Neural cell (in vitro differentiated cells): ENCODE measurements around the gene ADAM11.

Experiments
- CTCF ChIP-seq: fragments of 450-650 bp; IDR thresholded peaks from 2 replicates; pipeline ENCODE4 v1.5.1; 2014; ENCODE audit warnings: antibody characterized with exemption, mild to moderate bottlenecking, moderate library complexity; ENCODE audit not compliant: poor library complexity, severe bottlenecking
- EP300 ChIP-seq: fragments of 450-650 bp; conservative IDR thresholded peaks from 2 replicates; pipeline ENCODE4 v1.6.1; 2014; ENCODE audit warnings: antibody characterized with exemption, mild to moderate bottlenecking, moderate library complexity; ENCODE audit not compliant: poor library complexity, severe bottlenecking
- EZH2 ChIP-seq: fragments of 200-600, 300-800 bp; shearing (Covaris generic), sonication (generic); IDR thresholded peaks from 2 replicates; pipeline ENCODE4 v1.6.1; 2014; ENCODE audit warnings: antibody characterized with exemption, low read length, borderline replicate concordance, mild to moderate bottlenecking; ENCODE audit not compliant: insufficient read depth, poor library complexity, severe bottlenecking
- MXI1 ChIP-seq: fragments of 450-650 bp; conservative IDR thresholded peaks from 2 replicates; pipeline ENCODE4 v1.6.1; 2014; ENCODE audit warnings: antibody characterized with exemption, mild to moderate bottlenecking; ENCODE audit not compliant: poor library complexity, severe bottlenecking
- POLR2AphosphoS5 ChIP-seq: IDR thresholded peaks from 2 replicates; pipeline ENCODE4 v1.6.1; 2012
- RAD21 ChIP-seq: fragments of 450-650 bp; conservative IDR thresholded peaks from 2 replicates; pipeline ENCODE4 v1.6.1; 2014; ENCODE audit warnings: antibody characterized with exemption, mild to moderate bottlenecking, moderate library complexity
- REST ChIP-seq: IDR thresholded peaks from 2 replicates; pipeline ENCODE4 v1.6.1; 2012; ENCODE audit warnings: borderline replicate concordance
- SMC3 ChIP-seq: fragments of 450-650 bp; conservative IDR thresholded peaks from 2 replicates; pipeline ENCODE4 v1.6.1; 2014; ENCODE audit warnings: antibody characterized with exemption, mild to moderate bottlenecking, moderate library complexity; ENCODE audit not compliant: poor library complexity
- TAF1 ChIP-seq: IDR thresholded peaks from 2 replicates; pipeline ENCODE4 v1.6.1; 2012; ENCODE audit warnings: low read depth

GRCh38 chr17:44749076-44749979, 9.5 kb upstream of the ADAM11 start:
- TF ChIP-seq CTCF: no peak
- TF ChIP-seq EZH2: no peak
- no peak for TF ChIP-seq POLR2AphosphoS5
- TF ChIP-seq RAD21: no peak
- no peak for TF ChIP-seq EP300
- no peak for TF ChIP-seq SMC3
- no peak for TF ChIP-seq TAF1
- TF ChIP-seq REST: no peak
- TF ChIP-seq MXI1: no peak
